PFSK-1 (cell line): ENCODE results near the gene RARRES2.

Experiments used
- FOXP2 ChIP-seq: optimal IDR thresholded peaks from 2 replicates; pipeline ENCODE3; 2011; ENCODE audit warnings: borderline replicate concordance, control low read depth, inconsistent platforms; ENCODE audit not compliant: insufficient read depth; ENCODE audit errors: extremely low read length, extremely low read depth
- POLR2AphosphoS5 ChIP-seq: IDR thresholded peaks from 2 replicates; pipeline ENCODE4 v1.6.1; 2012; ENCODE audit warnings: low read depth, mild to moderate bottlenecking, control low read depth, low read length, moderate library complexity
- SIN3A ChIP-seq: IDR thresholded peaks from 2 replicates; pipeline ENCODE4 v1.6.1; 2012; ENCODE audit warnings: mild to moderate bottlenecking, low read length, moderate library complexity, borderline replicate concordance; ENCODE audit not compliant: insufficient read depth
- TAF1 ChIP-seq: IDR thresholded peaks from 2 replicates; pipeline ENCODE4 v1.6.1; 2012; ENCODE audit warnings: low read length, control low read depth, borderline replicate concordance; ENCODE audit not compliant: insufficient read depth
- TF ChIP-seq, protein P1 (sequence below), 2 experiments: IDR thresholded peaks; 2 replicates each; pipeline versions ENCODE4 v1.6.1 to v1.8.0; 2011 to 2012; ENCODE audit warnings: low read depth in 2 of 2, low read length in 2 of 2, control low read depth in 1 of 2, inconsistent platforms in 1 of 2, mild to moderate bottlenecking in 1 of 2, moderate library complexity in 1 of 2; ENCODE audit not compliant: insufficient read depth in 1 of 2

RARRES2 gene

DNA sequence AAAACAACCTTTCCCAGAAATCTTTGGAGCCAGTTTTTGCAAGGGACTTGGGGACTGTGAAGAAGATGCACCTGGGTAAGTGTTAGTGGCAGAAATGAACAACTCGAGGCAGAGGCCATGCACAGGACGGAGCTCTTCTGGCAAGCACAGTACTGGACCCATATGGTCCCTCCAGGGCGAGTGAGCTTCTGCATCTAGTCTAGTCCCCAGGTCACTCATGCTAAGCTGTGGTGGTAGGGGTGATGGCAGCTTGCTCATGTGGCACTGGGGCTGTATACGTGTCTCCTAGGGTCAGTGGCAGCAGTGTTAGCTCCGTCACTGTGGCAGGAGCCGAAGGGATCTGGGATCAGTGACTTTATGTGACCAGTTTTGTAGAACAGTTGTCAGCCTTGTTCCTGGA, 27.6 kb downstream of the RARRES2 start:
- no peak for TF ChIP-seq SIN3A
- TF ChIP-seq, protein P1, sequence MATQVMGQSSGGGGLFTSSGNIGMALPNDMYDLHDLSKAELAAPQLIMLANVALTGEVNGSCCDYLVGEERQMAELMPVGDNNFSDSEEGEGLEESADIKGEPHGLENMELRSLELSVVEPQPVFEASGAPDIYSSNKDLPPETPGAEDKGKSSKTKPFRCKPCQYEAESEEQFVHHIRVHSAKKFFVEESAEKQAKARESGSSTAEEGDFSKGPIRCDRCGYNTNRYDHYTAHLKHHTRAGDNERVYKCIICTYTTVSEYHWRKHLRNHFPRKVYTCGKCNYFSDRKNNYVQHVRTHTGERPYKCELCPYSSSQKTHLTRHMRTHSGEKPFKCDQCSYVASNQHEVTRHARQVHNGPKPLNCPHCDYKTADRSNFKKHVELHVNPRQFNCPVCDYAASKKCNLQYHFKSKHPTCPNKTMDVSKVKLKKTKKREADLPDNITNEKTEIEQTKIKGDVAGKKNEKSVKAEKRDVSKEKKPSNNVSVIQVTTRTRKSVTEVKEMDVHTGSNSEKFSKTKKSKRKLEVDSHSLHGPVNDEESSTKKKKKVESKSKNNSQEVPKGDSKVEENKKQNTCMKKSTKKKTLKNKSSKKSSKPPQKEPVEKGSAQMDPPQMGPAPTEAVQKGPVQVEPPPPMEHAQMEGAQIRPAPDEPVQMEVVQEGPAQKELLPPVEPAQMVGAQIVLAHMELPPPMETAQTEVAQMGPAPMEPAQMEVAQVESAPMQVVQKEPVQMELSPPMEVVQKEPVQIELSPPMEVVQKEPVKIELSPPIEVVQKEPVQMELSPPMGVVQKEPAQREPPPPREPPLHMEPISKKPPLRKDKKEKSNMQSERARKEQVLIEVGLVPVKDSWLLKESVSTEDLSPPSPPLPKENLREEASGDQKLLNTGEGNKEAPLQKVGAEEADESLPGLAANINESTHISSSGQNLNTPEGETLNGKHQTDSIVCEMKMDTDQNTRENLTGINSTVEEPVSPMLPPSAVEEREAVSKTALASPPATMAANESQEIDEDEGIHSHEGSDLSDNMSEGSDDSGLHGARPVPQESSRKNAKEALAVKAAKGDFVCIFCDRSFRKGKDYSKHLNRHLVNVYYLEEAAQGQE (IDR thresholded peaks at IDR 0.05; ENCODE audit: insufficient read depth in 1 of 2, low read depth in 2 of 2, low read length in 2 of 2), result no peak
- TF ChIP-seq POLR2AphosphoS5, result no peak
- TF ChIP-seq FOXP2, result no peak
- no peak for TF ChIP-seq TAF1

DNA sequence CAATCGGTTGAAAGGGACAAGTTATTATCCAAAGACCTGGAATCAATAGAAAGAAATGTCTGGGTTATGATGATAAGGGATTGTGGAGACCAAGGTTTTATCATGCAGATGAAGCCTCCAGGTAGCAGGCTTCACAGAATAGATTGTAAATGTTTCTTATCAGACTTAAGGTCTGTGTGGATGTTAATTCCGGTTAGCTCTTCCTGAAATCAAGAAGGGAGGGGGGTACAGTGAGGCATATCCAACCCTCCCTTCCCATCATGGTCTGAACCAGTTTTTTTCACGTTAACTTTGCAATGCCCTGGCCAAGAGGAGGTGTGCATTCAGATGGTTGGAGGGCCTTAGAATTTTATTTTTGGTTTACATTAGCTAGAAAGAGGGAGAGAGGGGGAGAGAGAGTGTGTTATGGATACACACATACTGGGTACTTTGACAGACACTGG, 28.0 kb downstream of the RARRES2 start:
- no peak for TF ChIP-seq FOXP2
- TF ChIP-seq, protein P1 (IDR thresholded peaks at IDR 0.05; ENCODE audit: insufficient read depth in 1 of 2, low read depth in 2 of 2, low read length in 2 of 2), result no peak
- TF ChIP-seq POLR2AphosphoS5, result no peak

DNA sequence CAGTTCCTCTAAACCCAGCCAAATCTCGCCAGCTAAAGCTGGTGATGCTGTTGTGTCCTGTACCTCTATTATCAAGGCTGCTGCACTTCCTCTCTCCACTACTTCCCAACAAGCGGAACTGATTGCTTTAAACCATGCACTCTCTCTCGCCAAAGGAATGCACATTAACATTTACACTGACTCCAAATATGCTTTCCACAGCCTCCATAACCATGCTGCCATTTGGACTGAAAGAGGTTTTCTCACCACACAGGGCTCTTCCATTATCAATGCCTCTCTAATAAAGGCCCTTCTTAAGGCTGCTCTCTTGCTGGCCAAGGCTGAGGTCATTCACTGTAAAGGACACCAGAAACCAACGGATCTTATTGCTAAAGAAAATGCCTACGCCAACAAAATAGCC, 29.7 kb downstream of the RARRES2 start:
- TF ChIP-seq SIN3A (no peak), TAF1 (no peak), POLR2AphosphoS5 (no peak), FOXP2 (no peak)
- TF ChIP-seq, protein P1 (IDR thresholded peaks at IDR 0.05; ENCODE audit: insufficient read depth in 1 of 2, low read depth in 2 of 2, low read length in 2 of 2), result no peak

DNA sequence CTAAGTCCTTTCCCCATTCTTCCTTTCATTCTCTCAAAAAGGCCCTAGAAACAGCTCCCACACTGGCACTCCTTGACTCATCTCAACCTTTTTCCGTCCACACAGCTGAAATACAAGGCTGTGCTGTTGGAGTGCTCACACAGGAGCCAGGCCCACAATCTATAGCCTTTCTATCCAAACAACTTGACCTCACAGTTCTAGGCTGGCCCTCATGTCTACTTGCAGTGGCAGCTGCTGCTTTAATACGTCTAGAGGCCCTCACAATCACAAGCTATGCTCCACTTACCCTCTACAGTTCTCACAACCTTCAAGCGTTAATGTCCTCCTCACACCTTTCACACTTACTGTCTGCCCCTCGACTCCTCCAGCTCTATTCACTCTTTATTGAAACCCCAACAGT, 30.3 kb downstream of the RARRES2 start:
- no peak for TF ChIP-seq TAF1
- TF ChIP-seq, protein P1 (IDR thresholded peaks at IDR 0.05; ENCODE audit: insufficient read depth in 1 of 2, low read depth in 2 of 2, low read length in 2 of 2), result no peak
- TF ChIP-seq FOXP2, result no peak

DNA sequence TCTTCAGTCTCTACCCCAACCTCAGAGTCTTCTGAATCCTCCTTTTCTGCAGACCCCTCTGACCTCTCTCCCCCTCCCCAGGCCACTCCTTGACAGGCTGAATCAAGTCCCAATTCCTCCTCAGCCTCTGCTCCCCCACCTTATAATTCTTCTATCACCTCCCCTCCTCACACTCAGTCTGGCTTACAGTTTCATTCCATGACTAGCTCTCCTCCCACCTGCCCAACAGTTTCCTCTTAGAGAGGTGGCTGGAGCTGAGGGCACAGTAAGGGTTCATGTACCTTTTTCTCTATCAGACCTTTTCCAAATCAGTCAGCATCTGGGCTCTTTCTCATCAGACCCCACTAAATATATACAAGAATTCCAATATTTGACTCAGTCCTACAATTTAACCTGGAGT, 32.9 kb downstream of the RARRES2 start:
- no peak for TF ChIP-seq POLR2AphosphoS5
- no peak for TF ChIP-seq TAF1

DNA sequence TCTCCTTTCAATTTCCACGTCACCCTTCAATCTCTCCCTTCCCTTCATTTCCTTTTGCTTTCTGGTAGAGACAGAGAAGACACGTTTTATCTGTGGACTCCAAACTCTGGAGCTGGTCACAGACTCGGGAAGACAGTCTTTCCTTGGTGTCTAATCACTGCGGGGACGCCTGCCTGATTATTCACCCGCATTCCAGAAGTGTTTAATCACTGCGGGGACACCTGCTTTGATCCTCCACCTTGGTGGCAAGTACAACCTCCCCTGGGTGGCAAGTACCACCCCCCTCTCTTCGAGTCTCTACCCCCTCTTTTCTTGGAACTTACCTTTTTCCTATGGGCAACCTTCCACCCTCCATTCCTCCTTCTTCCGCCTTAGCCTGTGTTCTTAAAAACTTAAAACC, 33.5 kb downstream of the RARRES2 start:
- TF ChIP-seq FOXP2, result no peak
- TF ChIP-seq, protein P1 (IDR thresholded peaks at IDR 0.05; ENCODE audit: insufficient read depth in 1 of 2, low read depth in 2 of 2, low read length in 2 of 2), result no peak
- TF ChIP-seq TAF1, result no peak
- TF ChIP-seq POLR2AphosphoS5, result no peak
- no peak for TF ChIP-seq SIN3A
